HepG2 (cell line): Measurements from ENCODE around the gene ARID1A.

Source experiments
- ATF7 ChIP-seq, 2 experiments: fragments of 450-650 bp in 1 of 2; sonication (generic) in 1 of 2; formaldehyde crosslinking in 1 of 2; IDR thresholded peaks; 2 replicates each; pipeline versions ENCODE4 v1.4.0 to v1.6.1; 2016 to 2020; ENCODE audit warnings: antibody characterized with exemption in 1 of 2, mild to moderate bottlenecking in 1 of 2, missing genetic modification reagents in 1 of 2
- CREM ChIP-seq, 2 experiments: sonication (generic) in 1 of 2; formaldehyde crosslinking in 1 of 2; IDR thresholded peaks; 2 replicates each; pipeline versions ENCODE4 v1.4.0 to v1.6.1; 2016 to 2020; ENCODE audit warnings: antibody characterized with exemption in 1 of 2, mild to moderate bottlenecking in 1 of 2, missing genetic modification reagents in 1 of 2
- HDAC6 ChIP-seq: fragments of 200-600 bp; sonication (generic); IDR thresholded peaks from 2 replicates; pipeline ENCODE4 v1.7.0; 2017; ENCODE audit warnings: mild to moderate bottlenecking, antibody characterized with exemption, low read length, low read depth
- ZNF282 ChIP-seq: fragments of 450-650 bp; IDR thresholded peaks from 2 replicates; pipeline ENCODE4 v1.6.1; 2018; ENCODE audit not compliant: partially characterized antibody
- ZNF432 ChIP-seq: sonication (generic); formaldehyde crosslinking; IDR thresholded peaks from 2 replicates; pipeline ENCODE4 v1.5.0; 2020; ENCODE audit warnings: missing genetic modification reagents, mild to moderate bottlenecking, borderline replicate concordance

DNA sequence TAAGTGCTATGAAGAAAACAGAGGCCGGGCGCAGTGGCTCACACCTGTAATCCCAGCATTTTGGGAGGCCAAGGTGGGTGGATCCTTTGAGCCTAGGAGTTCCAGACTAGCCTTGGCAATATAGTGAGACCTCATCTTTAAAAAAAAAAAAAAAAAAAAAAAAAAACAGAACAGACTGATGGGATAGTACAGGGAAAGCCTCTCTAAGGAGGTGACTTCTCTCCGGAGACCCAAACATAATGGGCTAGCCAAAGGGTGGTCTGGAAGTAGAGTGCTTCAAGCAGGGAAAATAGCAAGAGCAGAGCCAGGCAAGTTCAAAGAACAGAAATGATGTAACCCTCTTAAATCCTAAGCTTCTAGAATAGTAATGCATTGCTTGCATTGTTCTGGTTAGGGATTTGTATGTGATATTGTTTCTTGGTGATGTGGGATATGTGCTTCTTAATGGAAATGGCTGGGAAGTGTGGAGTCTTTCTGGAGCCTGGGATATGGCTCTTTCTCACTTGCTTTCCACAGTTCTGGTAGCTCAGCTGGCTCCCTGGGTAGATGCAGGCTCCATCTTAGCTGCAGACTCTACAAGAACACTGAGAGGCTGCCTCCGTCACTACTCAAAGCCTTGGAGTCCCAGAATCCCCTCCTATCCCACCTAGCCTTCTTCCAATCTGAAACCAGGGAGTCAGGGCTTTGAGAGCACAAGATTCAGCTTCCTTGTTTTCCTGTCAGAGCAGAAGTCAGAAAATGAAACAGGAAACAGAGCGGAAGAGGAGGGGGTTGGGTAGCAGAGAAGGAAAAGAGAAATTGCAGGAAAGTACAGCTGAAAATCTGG, 90.0 kb downstream of the ARID1A start:
- TF ChIP-seq CREM (IDR thresholded peaks at IDR 0.05) (no peak), CREM (CRISPR knock-in tag; IDR thresholded peaks at IDR 0.05) (no peak), ZNF432 (CRISPR knock-in tag) (no peak), ZNF282 (no peak), HDAC6 (no peak), ATF7 (IDR thresholded peaks at IDR 0.05) (no peak), ATF7 (CRISPR knock-in tag; IDR thresholded peaks at IDR 0.05) (no peak)
